Ishikawa (cell line): ENCODE measurements around the gene ATP2B2.

ENCODE experiments used
- CEBPB ChIP-seq: IDR thresholded peaks from 2 replicates; pipeline ENCODE4 v1.6.1; 2012
- CREB1 ChIP-seq: IDR thresholded peaks from 2 replicates; pipeline ENCODE4 v1.6.1; 2012; ENCODE audit warnings: low read depth
- EGR1 ChIP-seq: IDR thresholded peaks from 2 replicates; pipeline ENCODE4 v1.6.1; 2012
- EP300 ChIP-seq: IDR thresholded peaks from 2 replicates; pipeline ENCODE4 v1.6.1; 2012; ENCODE audit warnings: borderline replicate concordance
- FOXM1 ChIP-seq: IDR thresholded peaks from 2 replicates; pipeline ENCODE4 v1.6.1; 2012; ENCODE audit warnings: low read depth, borderline replicate concordance
- MAX ChIP-seq: IDR thresholded peaks from 2 replicates; pipeline ENCODE4 v1.6.1; 2012
- NFIC ChIP-seq: IDR thresholded peaks from 2 replicates; pipeline ENCODE4 v1.6.1; 2012
- RAD21 ChIP-seq: IDR thresholded peaks from 2 replicates; pipeline ENCODE4 v1.6.1; 2012; ENCODE audit warnings: low read depth
- TAF1 ChIP-seq: IDR thresholded peaks from 2 replicates; pipeline ENCODE4 v1.6.1; 2012; ENCODE audit warnings: low read depth, mild to moderate bottlenecking
- TCF12 ChIP-seq: IDR thresholded peaks from 2 replicates; pipeline ENCODE4 v1.6.1; 2012; ENCODE audit warnings: low read depth
- TEAD4 ChIP-seq: IDR thresholded peaks from 2 replicates; pipeline ENCODE4 v1.6.1; 2012
- YY1 ChIP-seq: IDR thresholded peaks from 2 replicates; pipeline ENCODE4 v1.6.1; 2012; ENCODE audit warnings: low read depth
- ZBTB7A ChIP-seq: IDR thresholded peaks from 2 replicates; pipeline ENCODE4 v1.6.1; 2012; ENCODE audit warnings: low read depth
- TF ChIP-seq, protein P1 (sequence below): IDR thresholded peaks from 2 replicates; pipeline ENCODE4 v1.6.1; 2012; ENCODE audit warnings: low read depth, mild to moderate bottlenecking
- TF ChIP-seq, protein P2 (sequence below): IDR thresholded peaks from 2 replicates; pipeline ENCODE4 v1.6.1; 2012

ATP2B2 gene

GRCh38 chr3:10430805-10431204, 74.6 kb downstream of the ATP2B2 start:
- no peak for TF ChIP-seq RAD21

DNA sequence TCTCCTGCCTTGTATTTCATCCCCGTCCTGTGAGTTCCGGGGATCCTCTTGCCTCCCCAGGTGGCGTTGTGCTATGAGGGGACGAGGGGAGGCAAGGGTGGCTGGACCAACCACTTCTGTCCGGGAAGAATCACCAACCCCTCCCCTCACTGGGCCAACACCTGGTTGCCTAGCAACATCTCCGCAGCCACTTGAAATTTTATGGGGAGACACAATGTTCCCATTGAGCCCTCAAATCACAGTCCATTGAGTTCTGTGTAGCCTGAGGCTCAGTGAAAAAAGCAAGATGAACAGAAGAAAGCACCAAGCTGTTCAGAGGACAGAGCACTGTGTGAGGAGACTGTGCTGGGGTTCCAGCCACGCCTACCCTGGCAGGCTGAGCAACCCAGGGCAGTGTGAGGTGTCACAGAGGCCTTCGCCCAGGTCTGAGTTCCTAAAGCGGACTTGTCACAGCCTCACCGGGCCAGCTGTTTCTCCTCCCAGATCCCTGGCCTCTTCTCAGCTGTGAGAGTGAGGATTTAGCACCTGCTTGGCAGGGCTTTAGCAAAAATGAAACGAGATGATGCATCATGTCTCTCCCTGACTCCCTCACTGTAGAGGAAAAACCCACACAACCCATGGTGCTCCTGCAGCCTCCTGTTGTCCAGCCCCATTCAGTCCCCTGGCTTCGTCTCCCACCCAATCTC, 76.8 kb downstream of the ATP2B2 start:
- no peak for TF ChIP-seq TCF12
- TF ChIP-seq RAD21: no peak
- TF ChIP-seq EP300: no peak
- TF ChIP-seq MAX: no peak
- TF ChIP-seq TAF1: no peak
- TF ChIP-seq CREB1: no peak
- TF ChIP-seq, protein P1, sequence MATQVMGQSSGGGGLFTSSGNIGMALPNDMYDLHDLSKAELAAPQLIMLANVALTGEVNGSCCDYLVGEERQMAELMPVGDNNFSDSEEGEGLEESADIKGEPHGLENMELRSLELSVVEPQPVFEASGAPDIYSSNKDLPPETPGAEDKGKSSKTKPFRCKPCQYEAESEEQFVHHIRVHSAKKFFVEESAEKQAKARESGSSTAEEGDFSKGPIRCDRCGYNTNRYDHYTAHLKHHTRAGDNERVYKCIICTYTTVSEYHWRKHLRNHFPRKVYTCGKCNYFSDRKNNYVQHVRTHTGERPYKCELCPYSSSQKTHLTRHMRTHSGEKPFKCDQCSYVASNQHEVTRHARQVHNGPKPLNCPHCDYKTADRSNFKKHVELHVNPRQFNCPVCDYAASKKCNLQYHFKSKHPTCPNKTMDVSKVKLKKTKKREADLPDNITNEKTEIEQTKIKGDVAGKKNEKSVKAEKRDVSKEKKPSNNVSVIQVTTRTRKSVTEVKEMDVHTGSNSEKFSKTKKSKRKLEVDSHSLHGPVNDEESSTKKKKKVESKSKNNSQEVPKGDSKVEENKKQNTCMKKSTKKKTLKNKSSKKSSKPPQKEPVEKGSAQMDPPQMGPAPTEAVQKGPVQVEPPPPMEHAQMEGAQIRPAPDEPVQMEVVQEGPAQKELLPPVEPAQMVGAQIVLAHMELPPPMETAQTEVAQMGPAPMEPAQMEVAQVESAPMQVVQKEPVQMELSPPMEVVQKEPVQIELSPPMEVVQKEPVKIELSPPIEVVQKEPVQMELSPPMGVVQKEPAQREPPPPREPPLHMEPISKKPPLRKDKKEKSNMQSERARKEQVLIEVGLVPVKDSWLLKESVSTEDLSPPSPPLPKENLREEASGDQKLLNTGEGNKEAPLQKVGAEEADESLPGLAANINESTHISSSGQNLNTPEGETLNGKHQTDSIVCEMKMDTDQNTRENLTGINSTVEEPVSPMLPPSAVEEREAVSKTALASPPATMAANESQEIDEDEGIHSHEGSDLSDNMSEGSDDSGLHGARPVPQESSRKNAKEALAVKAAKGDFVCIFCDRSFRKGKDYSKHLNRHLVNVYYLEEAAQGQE: no peak
- no peak for TF ChIP-seq NFIC
- TF ChIP-seq TEAD4: no peak
- no peak for TF ChIP-seq EGR1
- TF ChIP-seq, protein P2, sequence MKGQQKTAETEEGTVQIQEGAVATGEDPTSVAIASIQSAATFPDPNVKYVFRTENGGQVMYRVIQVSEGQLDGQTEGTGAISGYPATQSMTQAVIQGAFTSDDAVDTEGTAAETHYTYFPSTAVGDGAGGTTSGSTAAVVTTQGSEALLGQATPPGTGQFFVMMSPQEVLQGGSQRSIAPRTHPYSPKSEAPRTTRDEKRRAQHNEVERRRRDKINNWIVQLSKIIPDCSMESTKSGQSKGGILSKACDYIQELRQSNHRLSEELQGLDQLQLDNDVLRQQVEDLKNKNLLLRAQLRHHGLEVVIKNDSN: no peak
- no peak for TF ChIP-seq FOXM1
- TF ChIP-seq CEBPB: no peak
- no peak for TF ChIP-seq ZBTB7A
- no peak for TF ChIP-seq YY1

GRCh38 chr3:10426346-10427220, 78.8 kb downstream of the ATP2B2 start:
- TF ChIP-seq FOXM1 (no peak), TAF1 (no peak), CEBPB (no peak)

DNA sequence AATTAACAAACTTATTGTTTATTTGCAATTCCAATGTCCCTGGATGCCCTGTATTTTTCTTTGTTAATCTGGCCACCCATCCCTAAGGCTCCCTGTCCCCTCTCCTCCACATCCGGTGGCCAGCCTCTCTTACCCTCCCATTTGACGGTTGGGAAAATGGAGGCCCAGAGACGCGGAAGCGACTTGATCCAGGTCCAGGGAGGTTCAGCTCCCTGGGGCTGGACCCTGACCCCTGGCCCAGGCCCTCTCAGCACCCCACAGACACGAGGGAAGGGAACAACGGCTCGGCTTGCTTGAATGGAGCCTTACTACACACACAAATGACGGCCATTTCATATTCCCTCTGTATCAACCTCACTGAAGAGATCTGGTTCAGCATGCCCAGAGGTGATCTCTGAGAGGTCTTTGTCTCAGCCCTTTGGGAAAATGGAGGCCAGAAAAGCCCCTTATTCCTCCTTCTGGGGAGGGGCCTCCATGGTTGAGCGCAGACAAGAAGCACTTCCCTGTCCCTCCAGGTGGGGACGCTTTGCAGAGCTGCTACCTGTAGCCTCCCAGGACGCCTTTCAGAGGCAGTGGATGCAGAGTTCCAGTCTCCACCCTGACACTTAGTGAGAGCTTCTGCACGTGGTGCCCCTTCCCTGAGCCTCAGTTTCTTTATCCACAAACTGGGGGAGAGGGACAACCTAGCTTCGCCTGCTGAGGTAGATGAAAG, 82.1 kb downstream of the ATP2B2 start:
- TF ChIP-seq, protein P2: no peak
- no peak for TF ChIP-seq RAD21
- no peak for TF ChIP-seq FOXM1
- TF ChIP-seq YY1: no peak
- TF ChIP-seq, protein P1: no peak
- no peak for TF ChIP-seq TEAD4
- no peak for TF ChIP-seq ZBTB7A
- no peak for TF ChIP-seq CEBPB
- TF ChIP-seq EP300: no peak
- TF ChIP-seq TCF12: no peak
- TF ChIP-seq EGR1: no peak
- TF ChIP-seq NFIC: no peak
- no peak for TF ChIP-seq CREB1
- TF ChIP-seq TAF1: no peak

DNA sequence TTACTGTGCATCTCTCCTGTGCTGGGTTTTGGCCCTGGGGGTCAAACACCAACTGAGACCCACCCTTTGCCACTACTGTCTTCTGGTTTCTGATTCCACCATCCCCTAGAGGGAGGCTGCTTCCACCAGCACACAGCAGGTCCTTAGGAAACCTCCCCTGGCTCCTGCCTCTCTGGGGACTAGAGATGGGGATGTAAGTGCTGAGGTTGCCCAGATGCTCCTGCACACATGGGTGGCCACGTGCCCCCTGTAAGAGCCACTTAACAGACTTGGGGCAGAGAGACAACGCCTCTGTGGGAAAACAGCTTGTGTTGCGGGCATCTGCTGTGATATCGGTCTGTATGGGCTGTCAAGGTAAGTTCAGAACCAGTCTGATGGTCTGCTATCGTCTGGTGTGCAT, 83.4 kb downstream of the ATP2B2 start:
- no peak for TF ChIP-seq MAX
- TF ChIP-seq, protein P1: no peak
- no peak for TF ChIP-seq NFIC
- no peak for TF ChIP-seq TAF1
- no peak for TF ChIP-seq TCF12
- TF ChIP-seq CEBPB: no peak
- no peak for TF ChIP-seq FOXM1
- no peak for TF ChIP-seq TEAD4
- no peak for TF ChIP-seq CREB1
- TF ChIP-seq EP300: no peak
- TF ChIP-seq, protein P2: no peak
